T-helper 2 cell treated with Interferon-gamma antibody and Interleukin-4, amounts not matched to agents 100 ng/mL and 5 ng/mL, for 36 hours (primary cell): Measurements from ENCODE around the gene TJP2. TPM values are rescaled to one million over a fixed set of nuclear protein-coding genes. Genes with fewer than 3 reads are reported as not detected.

Source experiments
- intact Hi-C: fragments of 100-400 bp; cut with micrococcal nuclease; formaldehyde crosslinking; loops from one replicate; pipeline ENCODE4 v1.15.1; 2023
- total RNA-seq: library from RNA; stranded (reverse); gene quantifications from 2 replicates; pipeline ENCODE4 v1.2.3, GENCODE V29; 2022

Gene TJP2
- 31.9 and 32.2 TPM in 2 replicates for total RNA-seq

DNA sequence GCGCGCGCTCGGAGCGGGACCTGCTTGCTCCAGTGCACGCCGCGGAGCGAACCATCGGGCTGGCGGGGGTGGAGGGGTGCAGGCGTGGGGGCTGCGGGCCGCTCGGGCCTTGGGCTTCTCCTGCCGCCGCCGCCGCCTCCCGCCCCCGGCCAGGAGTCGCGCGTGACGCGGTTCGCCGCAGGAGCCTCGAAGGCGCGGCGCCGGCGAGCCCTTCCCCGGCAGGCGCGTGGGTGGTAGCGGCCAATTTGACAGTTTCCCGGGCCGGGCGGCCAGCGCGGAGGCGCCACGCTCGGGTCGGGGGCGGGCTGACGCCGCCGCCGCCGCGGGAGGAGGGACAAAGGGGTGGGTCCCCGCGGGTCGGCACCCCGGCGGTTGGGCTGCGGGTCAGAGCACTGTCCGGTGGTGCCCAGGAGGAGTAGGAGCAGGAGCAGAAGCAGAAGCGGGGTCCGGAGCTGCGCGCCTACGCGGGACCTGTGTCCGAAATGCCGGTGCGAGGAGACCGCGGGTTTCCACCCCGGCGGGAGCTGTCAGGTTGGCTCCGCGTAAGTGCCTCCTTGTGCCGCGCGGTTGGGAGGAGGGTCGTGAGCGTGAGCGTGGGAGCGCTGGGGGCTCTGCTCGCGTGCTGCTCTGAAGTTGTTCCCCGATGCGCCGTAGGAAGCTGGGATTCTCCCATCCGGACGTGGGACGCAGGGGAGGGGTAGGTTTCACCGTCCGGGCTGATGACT, at the start of gene TJP2:
TSS of gene TJP2 (plus strand) at position 387 of the 725 bp plus-strand sequence. CDS start at position 483, 96 bp downstream.
- intact Hi-C loops = loop anchor here (2.0 to 10.0 kb wide), 5 partner anchors 19 to 1241 kb away; partner anchors contain the start of genes FXN, KLF9 and SMC5

- intact Hi-C loops = loop anchor here (1.0 kb wide), 1 partner anchor 8 kb away; no protein-coding TSS in a partner anchor
These were observed 43.3 kb upstream of the TJP2 start for GRCh38 chr9:69130456-69131441.

- intact Hi-C loops = no loop called here
These were observed 42.4 kb upstream of the TJP2 start for GRCh38 chr9:69131682-69132081.

DNA sequence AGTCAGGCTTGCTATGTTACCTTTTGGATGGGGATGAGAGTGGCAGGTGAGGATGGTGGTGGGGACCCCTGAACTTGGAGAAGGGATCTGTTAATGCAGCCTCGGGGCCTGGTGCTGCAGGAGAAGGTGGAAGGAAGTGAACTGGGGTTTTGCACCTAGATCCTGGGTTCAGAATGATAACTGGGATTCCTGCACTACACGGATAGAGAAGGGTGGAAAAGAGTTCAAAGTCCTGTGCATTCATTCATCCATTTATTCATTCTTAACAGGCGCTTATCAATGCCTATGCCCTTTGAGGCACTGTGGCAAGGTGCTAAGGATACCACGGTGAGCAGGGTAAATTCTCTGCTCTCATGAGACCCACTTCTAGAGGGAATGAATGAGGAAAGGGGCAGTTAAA, 41.7 kb upstream of the TJP2 start:
- intact Hi-C loops = no loop called here

- intact Hi-C loops = no loop called here
These were observed 39.7 kb upstream of the TJP2 start for GRCh38 chr9:69134412-69134811.

DNA sequence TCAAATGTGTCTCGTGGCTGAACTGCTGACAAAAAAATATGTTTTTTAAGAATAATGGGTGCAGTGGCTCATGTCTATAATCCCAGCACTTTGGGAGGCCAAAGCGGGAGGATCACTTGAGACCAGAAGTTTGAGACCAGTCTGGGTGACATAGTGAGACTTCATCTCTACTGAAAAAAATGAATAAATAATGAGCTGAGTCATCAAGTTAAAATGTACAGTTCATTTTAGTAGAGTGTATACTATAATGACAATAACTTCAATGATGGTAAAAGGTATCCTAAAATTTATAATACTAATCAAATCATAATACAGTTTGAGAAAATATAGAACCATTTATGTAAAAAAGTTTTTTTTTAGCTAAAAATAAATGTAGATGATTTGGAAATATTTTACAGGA, 37.9 kb upstream of the TJP2 start:
- intact Hi-C loops = no loop called here

DNA sequence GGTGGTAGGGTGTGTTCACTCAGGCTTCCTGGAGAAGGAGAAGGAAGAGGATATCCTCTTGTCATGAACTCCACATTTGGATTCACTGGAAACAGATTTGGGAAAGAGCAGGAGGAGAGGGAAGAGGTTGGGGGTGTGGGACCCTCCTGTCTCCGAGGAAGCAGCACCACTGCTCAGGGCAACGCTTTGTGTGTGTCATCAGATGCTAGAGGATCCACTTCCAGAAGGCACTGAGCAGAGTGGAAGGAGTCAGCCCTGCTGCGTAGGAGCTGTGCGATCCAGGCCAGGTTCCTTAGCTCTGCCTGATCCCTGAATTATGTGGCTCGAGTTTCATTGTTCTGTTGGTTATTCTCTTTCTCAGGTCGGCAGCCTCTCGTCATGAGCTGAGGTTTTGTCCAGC, 37.3 kb upstream of the TJP2 start:
- intact Hi-C loops = no loop called here

- intact Hi-C loops = no loop called here
These were observed 36.8 kb upstream of the TJP2 start for GRCh38 chr9:69137311-69137710.

- intact Hi-C loops = no loop called here
These were observed 34.5 kb upstream of the TJP2 start for GRCh38 chr9:69139596-69139995.

DNA sequence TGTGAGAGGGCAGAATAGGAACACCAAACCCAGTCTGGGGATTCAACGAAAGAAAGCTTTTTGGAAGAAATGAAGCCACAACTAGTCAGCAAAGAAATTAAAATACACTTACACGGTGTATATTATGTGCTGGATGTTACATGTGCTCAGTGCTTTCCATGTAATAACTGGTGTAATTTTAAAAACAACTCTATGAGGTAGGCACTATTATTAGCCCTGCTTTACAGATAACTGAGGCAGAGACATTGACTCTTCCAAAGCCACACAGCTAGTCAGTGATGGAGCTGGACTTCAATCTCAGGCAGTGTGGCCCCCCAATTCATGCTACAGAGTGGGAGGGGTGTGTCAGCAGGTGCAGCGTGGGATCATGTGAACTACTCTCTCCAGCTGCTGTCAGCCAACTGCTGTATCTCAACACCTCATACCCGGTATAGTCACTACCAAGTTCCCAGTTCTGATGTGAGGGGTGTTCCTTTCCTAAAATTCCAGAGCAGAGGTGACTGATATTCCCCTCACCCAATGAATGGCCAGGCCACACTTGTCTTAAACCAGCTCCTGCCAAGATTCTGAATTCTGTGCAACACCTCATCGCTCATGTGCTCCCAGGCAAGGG, 33.8 kb upstream of the TJP2 start:
- intact Hi-C loops = no loop called here

GRCh38 chr9:69141851-69142250, 32.2 kb upstream of the TJP2 start:
- intact Hi-C loops = no loop called here

GRCh38 chr9:69143291-69143690, 30.8 kb upstream of the TJP2 start:
- intact Hi-C loops = no loop called here

DNA sequence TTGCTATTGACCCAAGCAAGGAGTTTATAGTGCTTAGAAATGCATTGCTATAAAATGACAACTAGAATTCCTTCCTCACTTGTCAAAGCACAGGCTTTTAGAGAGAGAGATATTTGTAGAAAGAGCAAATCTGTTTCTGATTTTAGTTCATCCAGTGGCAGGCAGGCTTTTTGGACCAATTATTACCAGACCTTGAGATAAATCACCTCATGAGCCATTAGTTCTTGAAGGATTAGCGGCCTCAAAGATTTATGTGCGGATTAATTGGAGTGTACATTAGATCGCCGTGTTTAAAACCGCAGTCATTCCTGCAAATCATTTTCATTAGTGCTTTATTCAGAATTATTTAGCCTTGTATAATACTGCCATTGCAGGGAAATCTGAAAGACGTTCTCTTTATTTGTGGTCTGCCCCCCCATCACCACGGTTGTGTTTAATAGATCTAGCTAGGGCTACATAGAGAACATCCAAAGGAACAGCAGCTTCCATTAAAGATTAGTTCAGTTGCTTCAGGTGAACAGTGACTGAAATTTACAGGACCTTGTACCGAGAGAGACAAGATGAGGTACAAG, 28.8 kb upstream of the TJP2 start:
- intact Hi-C loops = no loop called here

- intact Hi-C loops = no loop called here
These were observed 26.8 kb upstream of the TJP2 start for GRCh38 chr9:69147041-69147834.

- intact Hi-C loops = no loop called here
These were observed 24.7 kb upstream of the TJP2 start for GRCh38 chr9:69149321-69149807.

DNA sequence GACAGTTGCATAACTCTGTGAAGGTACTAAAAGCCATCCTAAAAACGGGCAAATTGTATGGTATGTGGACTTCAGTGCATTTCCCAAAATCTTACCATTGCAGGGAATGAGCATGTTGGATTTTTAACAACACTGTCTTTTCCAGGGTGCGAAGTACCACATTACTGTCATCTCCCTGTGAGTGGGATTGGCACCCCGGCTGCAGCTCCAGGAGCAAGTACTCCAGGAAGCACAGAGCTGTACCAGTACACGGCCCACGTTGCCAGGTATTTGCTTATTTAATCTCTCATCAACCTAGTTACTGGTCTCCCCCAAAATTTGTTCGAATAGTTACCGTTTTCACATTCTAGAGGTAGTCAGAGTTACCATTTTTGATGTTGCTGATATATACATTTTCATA, 22.6 kb upstream of the TJP2 start:
- intact Hi-C loops = no loop called here

DNA sequence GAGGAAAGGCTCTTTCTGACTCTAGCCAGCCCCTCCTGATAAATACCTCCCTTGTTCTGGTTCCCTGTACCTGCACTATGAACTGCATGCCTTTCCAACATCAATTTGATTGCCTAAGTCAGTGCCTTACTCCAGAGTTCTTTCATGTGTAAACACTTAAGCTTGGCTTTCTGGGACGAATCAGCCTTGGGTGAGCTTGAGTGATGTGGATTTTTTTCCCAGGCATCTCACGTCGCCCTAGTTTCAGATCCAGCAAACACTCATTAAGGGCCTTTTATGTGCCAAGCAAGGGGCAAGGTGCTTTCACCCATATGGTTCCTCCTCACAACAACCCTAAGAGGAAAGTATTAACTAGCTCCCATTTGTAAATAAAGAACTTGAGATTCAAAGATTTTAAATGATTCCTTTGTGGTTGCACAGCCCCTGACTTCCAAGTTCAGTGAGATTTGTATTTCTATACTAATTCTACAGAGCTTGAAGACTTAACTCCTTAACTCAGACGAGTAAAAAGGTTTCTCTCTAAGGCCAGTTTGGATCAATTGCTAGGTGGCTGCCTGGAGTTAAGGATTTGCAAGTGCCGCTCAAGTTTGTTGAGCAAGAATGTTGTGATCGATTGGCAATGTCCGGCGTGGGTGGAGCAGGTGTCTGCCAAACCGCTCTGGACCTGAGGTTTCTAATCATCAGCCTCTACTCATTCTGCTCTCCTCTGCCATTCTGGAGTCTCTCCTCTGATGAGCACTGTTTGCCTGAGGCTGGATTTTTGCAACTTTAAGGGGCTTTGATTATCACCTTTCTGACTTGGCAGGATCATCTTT, 20.2 kb upstream of the TJP2 start:
- intact Hi-C loops = no loop called here

GRCh38 chr9:69155341-69156030, 18.6 kb upstream of the TJP2 start:
- intact Hi-C loops = no loop called here
